ENCODE measurements around the gene ARHGDIB.

The ARHGDIB gene

GRCh38 chr12:14905269-14906004 is 56.0 kb downstream of the ARHGDIB start:
- TF ChIP-seq, protein P1, sequence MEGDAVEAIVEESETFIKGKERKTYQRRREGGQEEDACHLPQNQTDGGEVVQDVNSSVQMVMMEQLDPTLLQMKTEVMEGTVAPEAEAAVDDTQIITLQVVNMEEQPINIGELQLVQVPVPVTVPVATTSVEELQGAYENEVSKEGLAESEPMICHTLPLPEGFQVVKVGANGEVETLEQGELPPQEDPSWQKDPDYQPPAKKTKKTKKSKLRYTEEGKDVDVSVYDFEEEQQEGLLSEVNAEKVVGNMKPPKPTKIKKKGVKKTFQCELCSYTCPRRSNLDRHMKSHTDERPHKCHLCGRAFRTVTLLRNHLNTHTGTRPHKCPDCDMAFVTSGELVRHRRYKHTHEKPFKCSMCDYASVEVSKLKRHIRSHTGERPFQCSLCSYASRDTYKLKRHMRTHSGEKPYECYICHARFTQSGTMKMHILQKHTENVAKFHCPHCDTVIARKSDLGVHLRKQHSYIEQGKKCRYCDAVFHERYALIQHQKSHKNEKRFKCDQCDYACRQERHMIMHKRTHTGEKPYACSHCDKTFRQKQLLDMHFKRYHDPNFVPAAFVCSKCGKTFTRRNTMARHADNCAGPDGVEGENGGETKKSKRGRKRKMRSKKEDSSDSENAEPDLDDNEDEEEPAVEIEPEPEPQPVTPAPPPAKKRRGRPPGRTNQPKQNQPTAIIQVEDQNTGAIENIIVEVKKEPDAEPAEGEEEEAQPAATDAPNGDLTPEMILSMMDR (conservative IDR thresholded peaks at IDR 0.05; ENCODE audit: low read depth, low read length), result no peak
- DNase-seq (ENCODE audit: low read depth), result peak; percentile 17
- no peak overlapping the region for H3K4me3 ChIP-seq (ENCODE audit: low read depth, low read length)

- DNase-seq (ENCODE audit: low read depth), result no peak
- H3K4me3 ChIP-seq (ENCODE audit: low read depth, low read length), result no peak overlapping the region
- TF ChIP-seq, protein P1 (conservative IDR thresholded peaks at IDR 0.05; ENCODE audit: low read depth, low read length), result no peak
These were observed 56.5 kb downstream of the ARHGDIB start for GRCh38 chr12:14904854-14905253.

GRCh38 chr12:14903386-14904098 is 57.9 kb downstream of the ARHGDIB start:
- no peak overlapping the region for H3K4me3 ChIP-seq (ENCODE audit: low read depth, low read length)
- TF ChIP-seq, protein P1 (conservative IDR thresholded peaks at IDR 0.05; ENCODE audit: low read depth, low read length), result no peak
- DNase-seq (ENCODE audit: low read depth), result no peak

DNA sequence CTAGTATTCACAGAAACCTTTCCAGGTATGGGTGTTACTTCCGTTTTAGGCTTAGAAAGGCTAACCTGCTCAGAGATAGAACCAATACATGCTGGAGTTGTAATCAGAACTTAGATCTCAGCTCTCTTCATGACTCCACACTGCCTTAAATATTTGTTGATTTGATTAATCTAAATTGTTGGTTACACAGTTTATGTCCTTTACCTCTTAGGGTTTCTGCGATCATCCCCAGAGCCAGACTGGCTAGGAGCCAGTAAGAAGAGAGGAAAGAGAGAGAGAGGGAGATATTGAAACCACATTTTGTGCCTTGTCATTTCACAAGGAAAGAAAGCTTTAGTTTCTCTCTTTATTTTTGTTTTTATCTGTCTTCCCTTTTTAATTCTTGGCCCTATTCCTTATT is 58.9 kb downstream of the ARHGDIB start:
- TF ChIP-seq, protein P1 (conservative IDR thresholded peaks at IDR 0.05; ENCODE audit: low read depth, low read length), result no peak
- H3K4me3 ChIP-seq (ENCODE audit: low read depth, low read length), result no peak overlapping the region
- DNase-seq (ENCODE audit: low read depth), result peak; percentile 59

- DNase-seq (ENCODE audit: low read depth), result no peak
- TF ChIP-seq, protein P1 (conservative IDR thresholded peaks at IDR 0.05; ENCODE audit: low read depth, low read length), result peak; percentile 23
- no peak overlapping the region for H3K4me3 ChIP-seq (ENCODE audit: low read depth, low read length)
These were observed 60.2 kb downstream of the ARHGDIB start for GRCh38 chr12:14901228-14901562.

DNA sequence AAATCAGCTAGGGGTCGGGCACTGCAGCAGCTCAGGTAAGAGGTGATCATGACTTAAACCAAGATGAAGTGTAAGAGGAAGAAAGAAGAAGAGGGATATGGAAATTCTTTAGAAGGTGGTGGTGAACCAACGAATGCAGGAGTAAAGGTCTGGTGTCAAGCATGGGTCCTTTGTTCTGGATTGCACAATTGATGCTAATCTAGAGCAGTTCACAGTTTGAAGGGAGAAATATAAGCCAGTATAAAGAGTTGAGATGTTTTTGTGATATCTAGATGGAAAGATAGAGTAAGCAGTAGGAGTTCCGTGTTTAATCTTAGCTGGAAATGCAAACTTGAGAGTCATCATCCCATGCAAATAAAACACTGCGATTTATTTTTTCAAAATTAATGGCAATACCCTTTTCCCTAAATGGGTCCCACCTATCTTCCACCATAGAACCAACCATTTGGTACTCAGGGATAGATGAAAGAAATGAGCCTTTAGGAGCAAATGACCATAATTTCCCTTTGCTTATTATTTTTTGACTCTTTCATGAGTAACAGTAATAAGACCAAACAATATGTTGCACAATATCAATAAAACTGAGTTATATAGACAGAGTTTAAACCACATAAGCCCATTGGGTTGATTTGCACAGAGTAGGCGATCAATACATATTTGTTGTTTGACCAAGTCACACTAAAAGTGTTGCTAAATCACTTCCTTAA is 60.7 kb downstream of the ARHGDIB start:
- no peak for DNase-seq (ENCODE audit: low read depth)
- TF ChIP-seq, protein P1 (conservative IDR thresholded peaks at IDR 0.05; ENCODE audit: low read depth, low read length), result no peak
- no peak overlapping the region for H3K4me3 ChIP-seq (ENCODE audit: low read depth, low read length)

All from choroid plexus epithelial cell (primary cell).